Stimulated activated CD8-positive, alpha-beta memory T cell treated with anti-CD3 and anti-CD28 coated beads, Interleukin-12 subunit alpha, Interleukin-12 subunit beta, amount 100 ng/mL, for 24 hours (primary cell): ENCODE results near the gene COA1.

ENCODE experiments used
- DNase-seq: peaks from one replicate; pipeline ENCODE4 v3.0.0-alpha.2; 2020; ENCODE audit errors: extremely low read depth

COA1 gene

GRCh38 chr7:43591558-43592180 lies 137.7 kb downstream of the COA1 start:
- DNase-seq, result no peak

- DNase-seq, result no peak
Measured at GRCh38 chr7:43590862-43591557, 138.3 kb downstream of the COA1 start.

- DNase-seq, result no peak
Measured at GRCh38 chr7:43589728-43590127, 139.6 kb downstream of the COA1 start.
